ENCODE measurements around the gene KDM5B. TPM values are rescaled to one million over a fixed set of nuclear protein-coding genes. Genes with fewer than 3 reads are reported as not detected.

KDM5B gene
- total and polyA plus RNA-seq, 2 experiments from 2014 or later = 141 to 165 TPM

DNA sequence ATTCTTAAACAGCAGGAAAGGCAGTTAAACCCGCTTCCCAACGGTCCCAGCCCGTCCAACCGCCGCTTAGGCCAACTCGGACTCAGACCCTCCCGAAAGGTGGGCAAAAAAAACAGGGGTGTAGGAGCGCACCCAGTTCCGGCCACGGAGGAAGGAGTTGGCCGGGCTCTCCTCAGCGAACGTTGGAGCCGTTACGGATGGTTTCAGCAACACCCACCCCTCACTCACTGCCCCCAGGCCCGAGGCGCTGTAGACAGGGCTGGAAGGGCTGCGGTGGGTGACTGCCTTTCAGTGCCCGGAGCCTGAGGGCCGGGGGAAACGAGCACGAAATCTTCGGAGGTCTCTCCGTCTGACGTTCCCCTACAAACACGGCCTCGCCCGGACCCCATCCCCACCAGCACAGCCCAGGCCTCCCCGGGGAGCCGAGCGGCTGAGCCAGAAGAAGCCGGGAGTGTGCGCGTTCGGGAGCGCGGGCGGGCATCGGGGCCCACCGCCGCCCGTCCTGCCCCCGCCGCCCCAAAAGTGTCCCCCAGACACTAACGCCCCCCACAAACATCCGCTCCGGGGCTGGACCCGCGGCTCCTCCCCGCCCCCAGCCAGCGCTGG lies 1.3 kb downstream of the KDM5B start:
- H3K9me3 ChIP-seq (ENCODE audit: low read depth) = no peaks in the 10 kb centered on the region
- TF ChIP-seq, protein P1, sequence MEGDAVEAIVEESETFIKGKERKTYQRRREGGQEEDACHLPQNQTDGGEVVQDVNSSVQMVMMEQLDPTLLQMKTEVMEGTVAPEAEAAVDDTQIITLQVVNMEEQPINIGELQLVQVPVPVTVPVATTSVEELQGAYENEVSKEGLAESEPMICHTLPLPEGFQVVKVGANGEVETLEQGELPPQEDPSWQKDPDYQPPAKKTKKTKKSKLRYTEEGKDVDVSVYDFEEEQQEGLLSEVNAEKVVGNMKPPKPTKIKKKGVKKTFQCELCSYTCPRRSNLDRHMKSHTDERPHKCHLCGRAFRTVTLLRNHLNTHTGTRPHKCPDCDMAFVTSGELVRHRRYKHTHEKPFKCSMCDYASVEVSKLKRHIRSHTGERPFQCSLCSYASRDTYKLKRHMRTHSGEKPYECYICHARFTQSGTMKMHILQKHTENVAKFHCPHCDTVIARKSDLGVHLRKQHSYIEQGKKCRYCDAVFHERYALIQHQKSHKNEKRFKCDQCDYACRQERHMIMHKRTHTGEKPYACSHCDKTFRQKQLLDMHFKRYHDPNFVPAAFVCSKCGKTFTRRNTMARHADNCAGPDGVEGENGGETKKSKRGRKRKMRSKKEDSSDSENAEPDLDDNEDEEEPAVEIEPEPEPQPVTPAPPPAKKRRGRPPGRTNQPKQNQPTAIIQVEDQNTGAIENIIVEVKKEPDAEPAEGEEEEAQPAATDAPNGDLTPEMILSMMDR (IDR thresholded peaks at IDR 0.05; ENCODE audit: low read depth, low read length) = no peak
- peak overlapping the region; percentile 90 for H3K27ac ChIP-seq
- H3K27me3 ChIP-seq = no peaks in the 10 kb centered on the region
- H3K4me3 ChIP-seq = peak overlapping the region; percentile 93
- peaks cover 27% of the 10 kb centered on the region for H3K4me1 ChIP-seq (ENCODE audit: low read depth)
- DNase-seq (ENCODE audit: low read depth in 1 of 2, low spot score in 1 of 2) = peak in 1 of 2 donors; percentile 51
- no peaks in the 10 kb centered on the region for H3K36me3 ChIP-seq

DNA sequence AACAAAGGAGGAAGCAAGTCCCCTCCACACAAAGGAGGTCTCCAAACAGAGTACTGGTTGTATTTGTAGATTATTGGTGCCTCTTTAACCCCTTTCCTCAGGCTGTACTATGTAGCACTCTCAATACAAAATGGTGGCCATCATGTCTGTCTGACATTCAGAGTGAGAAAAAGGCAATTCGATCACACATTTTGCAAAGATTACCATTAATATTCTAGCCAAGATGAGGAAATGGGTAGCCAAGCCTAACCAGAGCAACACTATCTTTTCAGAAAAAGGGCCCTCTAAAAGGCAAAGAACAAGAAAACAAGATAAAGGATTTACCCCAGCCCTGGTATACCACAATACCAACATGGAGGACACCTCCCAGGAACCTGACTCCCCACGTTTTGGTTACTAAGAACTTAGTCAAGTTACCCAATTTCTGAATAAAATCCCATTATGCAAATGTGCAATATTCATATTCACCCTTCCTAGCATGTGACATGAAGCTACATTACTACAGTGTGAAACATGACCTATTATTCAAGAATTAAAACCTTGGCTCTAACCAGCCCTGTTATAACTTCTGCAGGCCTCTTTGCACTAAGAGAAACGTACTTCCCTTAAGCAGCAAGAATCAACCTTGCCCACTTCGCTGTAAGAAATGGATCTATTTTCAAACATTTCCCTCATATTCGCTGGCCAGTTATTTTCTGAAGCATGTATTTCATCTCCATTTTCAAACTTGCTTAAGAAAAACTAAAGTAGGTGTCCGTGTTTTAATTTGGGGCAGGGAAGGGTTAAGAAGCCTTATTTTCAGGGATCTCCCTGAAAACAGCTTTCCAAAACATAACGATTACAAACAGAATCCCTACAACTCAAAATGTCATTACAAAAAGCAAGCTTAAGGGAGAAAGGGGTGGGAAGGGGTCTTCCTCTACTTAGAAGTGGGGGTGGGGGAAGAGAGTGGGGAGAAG lies 2.1 kb downstream of the KDM5B start:
- no peaks in the 10 kb centered on the region for H3K9me3 ChIP-seq (ENCODE audit: low read depth)
- no peaks in the 10 kb centered on the region for H3K36me3 ChIP-seq
- TF ChIP-seq, protein P1 (IDR thresholded peaks at IDR 0.05; ENCODE audit: low read depth, low read length) = no peak
- H3K27me3 ChIP-seq = no peaks in the 10 kb centered on the region
- peaks cover 23% of the 10 kb centered on the region for H3K4me1 ChIP-seq (ENCODE audit: low read depth)
- DNase-seq (ENCODE audit: low read depth in 1 of 2, low spot score in 1 of 2) = peak in 1 of 2 donors; percentile 25
- H3K4me3 ChIP-seq = peak overlapping the region; percentile 93
- H3K27ac ChIP-seq = peak overlapping the region; percentile 90

DNA sequence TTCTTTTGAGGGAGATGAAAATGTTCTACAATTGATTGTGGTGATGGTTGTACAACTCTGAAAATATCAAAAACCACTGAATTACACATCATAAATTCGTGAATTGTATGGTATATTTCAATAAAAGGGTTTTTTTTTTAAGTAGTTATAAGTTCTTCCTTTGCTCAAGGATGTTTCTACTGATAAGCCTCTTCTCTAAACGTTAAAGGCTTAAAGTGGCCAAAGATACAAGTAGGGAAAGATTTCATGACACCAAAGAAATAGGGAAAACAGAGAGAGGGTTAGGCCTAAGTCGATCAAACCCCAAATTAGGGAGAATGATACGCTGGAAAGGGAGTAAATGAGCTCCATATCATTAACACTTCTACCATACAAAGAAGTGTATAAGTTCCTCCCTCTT lies 4.1 kb downstream of the KDM5B start:
- Histone ChIP-seq H3K27me3 (no peaks in the 10 kb centered on the region), H3K9me3 (ENCODE audit: low read depth) (no peaks in the 10 kb centered on the region), H3K36me3 (no peaks in the 10 kb centered on the region), H3K4me3 (no peak overlapping the region), H3K4me1 (ENCODE audit: low read depth) (peaks cover 19% of the 10 kb centered on the region), H3K27ac (no peak overlapping the region)
- no peak for DNase-seq (ENCODE audit: low read depth in 1 of 2, low spot score in 1 of 2)
- TF ChIP-seq, protein P1 (IDR thresholded peaks at IDR 0.05; ENCODE audit: low read depth, low read length) = no peak

DNA sequence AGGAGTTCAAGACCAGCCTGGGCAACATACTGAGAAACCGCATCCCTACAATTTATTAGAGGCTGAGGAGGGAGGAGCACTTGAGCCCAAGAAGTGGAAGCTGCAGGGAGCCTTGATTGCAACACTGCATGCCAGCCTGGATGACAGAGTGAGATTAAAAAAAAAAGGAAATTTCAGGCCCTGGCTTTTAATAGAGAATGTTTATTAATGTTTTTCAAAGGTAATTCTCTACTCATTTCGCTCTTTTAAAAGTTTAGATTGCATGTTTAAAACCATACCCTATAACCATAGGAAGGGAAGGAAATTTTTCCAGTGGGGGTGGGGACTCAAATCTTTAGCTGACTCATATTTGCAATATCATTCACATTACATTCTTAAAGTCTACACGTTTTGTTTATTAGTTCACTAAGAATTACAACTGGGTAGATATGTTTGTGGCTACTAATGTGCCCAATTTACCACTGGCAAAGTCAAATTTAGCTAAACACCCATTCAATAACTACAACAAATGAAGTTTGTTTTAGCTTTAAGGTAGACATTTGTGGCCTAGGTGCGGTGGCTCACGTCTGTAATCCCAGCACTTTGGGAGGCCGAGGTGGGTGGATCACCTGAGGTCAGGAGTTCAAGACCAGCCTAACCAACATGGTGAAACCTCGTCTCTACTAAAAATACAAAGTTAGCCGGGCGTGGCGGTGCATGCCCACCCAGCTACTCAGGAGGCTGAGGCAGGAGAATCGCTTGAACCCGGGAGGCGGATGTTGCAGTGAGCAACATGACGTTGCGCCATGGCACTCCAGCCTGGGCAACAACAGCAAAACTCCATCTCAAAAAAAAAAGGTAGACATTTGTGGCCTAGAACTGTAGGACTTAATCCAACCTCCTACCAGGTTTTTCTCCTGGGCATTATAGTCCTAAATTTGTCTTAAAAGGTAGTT lies 5.0 kb downstream of the KDM5B start:
- DNase-seq (ENCODE audit: low read depth in 1 of 2, low spot score in 1 of 2) = peak in 1 of 2 donors; percentile 69
- Histone ChIP-seq H3K4me3 (no peak overlapping the region), H3K27ac (no peak overlapping the region), H3K36me3 (no peaks in the 10 kb centered on the region), H3K9me3 (ENCODE audit: low read depth) (no peaks in the 10 kb centered on the region), H3K4me1 (ENCODE audit: low read depth) (peaks cover 19% of the 10 kb centered on the region), H3K27me3 (no peaks in the 10 kb centered on the region)
- TF ChIP-seq, protein P1 (IDR thresholded peaks at IDR 0.05; ENCODE audit: low read depth, low read length) = no peak

DNA sequence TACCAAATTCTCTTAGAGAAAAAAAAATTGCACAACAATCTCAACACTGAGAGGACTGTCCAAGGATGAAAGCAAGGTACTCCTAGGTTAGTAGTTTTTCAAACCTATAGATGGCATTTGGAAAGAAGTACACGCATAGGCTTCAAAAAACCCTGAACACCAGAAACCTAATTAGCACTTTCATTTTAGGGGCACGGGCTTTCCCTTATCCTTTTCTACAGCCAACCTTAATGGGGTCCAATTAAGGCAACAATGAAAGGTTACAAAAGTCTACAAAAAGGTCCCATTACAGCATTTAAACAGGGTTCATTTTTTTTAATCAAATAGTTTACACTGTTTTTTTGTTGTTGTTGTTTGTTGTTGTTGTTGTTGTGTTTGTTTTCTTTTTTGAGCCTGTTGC lies 6.2 kb downstream of the KDM5B start:
- H3K27ac ChIP-seq = no peak overlapping the region
- H3K4me1 ChIP-seq (ENCODE audit: low read depth) = peaks cover 19% of the 10 kb centered on the region
- no peaks in the 10 kb centered on the region for H3K36me3 ChIP-seq
- no peak overlapping the region for H3K4me3 ChIP-seq
- no peaks in the 10 kb centered on the region for H3K9me3 ChIP-seq (ENCODE audit: low read depth)
- no peak for DNase-seq (ENCODE audit: low read depth in 1 of 2, low spot score in 1 of 2)
- TF ChIP-seq, protein P1 (IDR thresholded peaks at IDR 0.05; ENCODE audit: low read depth, low read length) = no peak
- H3K27me3 ChIP-seq = no peaks in the 10 kb centered on the region
